CD4-positive, alpha-beta T cell treated with Interleukin-12 subunit alpha and Interleukin-12 subunit beta, for 1 hour (primary cell): ENCODE results near the gene ABCC12.

ENCODE experiments used
- DNase-seq: peaks from one replicate; pipeline ENCODE4 v3.0.0-alpha.2; 2020

The ABCC12 gene

DNA sequence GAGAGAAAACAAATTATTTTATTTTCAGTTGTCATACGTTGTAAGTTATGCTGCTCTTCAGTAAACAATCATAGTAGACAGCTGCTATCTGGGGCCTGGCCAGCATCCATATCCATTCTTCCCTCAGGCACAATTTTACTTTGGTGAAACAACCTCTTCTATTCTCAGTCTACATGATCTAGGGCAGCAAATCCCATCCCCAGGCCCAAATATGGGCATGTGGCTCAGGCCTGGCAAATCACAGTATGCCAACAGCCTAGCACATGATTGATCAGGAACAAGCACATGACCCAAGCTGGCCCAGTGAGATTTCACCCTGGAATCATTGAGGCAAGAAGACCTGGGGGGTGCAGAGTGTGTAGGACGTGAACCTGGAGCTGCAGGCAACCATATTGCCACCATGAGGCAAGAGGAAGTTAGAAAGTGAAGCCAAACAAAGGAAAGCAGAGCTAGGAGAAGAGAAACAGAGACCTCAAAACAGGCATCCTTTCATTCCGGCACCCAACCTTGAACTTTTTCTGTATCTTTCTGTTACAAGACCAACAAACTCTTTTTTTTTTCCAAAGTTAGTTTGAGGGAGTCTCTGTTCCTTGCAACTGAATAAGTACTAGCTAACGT, 10.3 kb upstream of the ABCC12 start:
- DNase-seq, result no peak

DNA sequence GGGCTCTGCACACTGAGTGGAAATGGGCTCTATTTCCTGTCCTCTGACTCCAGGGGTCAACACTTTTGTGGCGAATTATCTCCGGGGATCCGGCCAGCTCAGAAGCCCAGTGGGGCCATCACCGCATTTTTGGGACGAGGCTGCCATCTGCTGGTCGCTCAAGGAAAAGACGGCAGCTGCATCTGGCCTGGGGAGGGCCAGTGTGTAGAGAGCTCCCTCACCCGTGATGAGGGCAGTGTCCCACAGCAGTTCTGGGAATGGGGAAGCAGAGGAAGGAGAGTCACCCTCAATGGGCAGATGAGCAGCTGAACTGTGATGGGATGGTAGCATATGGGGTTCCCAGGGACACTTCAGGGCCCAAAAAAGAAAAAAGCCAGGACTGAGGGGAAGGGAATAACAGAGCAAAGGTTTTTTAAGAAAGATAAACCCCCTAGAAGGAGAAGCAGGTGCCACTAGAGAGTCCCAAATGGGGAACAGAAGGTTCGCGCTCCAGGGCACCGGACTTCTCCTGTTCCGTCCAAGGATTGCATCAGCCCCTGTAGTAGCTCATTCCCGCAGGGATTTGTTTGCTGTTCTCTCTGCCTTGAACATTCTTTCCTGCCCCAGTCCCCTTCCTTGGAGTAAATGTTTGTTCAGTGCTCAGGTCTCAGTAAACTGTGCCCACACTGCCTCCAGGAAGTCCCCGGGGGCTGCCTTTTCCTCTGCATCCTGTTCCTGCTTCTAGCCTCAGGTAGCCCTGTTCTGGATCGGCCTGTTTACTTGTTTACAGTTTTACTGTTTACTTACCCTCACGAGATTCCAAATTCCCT, 9.3 kb upstream of the ABCC12 start:
- peak; percentile 61 for DNase-seq

DNA sequence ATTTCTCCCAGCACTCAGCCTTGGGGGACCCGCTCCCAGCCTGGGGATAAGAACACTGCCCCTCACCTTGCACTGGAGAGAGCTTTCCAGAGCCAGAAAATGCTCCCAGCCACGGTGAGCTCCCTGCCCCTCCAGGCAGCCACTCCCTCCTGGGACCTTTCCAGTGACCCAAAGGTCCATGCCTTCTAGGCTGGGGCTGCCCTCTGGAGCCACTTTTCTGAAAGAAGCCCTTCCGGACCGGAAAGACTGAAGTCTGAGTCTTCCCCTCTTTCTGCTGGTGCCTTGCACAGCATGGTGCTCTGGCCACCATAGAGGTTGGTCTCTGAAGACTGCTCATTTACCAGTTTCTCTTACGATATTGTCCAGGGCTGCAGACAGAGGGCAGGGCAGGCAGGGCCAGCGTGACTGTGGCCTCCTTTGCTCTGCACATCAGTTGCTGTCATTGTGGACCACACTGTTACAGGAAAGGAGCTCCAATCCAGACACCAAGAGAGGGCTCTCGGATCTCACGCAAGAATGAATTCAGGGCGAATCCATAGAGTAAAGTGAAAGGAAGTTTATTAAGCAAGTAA, 7.1 kb upstream of the ABCC12 start:
- no peak for DNase-seq

DNA sequence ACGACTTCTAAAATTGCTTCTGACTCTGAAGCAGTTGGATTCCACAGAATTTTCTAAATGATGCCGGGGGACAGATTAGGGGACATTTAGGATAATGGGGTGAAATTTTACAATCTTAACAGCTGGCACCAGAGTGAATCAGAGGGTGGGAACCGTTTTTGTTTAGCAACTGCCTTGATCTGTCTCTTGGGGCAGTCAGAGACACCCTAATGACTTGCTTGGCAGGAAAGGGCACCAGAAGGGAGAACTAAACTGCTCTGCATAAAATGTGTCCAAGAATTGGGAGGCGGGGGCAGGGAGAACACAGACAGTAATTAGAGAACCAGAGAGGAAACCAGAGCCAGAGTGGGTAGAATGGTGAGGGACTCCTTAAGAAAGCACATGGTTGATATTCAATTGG, 6.1 kb upstream of the ABCC12 start:
- no peak for DNase-seq

DNA sequence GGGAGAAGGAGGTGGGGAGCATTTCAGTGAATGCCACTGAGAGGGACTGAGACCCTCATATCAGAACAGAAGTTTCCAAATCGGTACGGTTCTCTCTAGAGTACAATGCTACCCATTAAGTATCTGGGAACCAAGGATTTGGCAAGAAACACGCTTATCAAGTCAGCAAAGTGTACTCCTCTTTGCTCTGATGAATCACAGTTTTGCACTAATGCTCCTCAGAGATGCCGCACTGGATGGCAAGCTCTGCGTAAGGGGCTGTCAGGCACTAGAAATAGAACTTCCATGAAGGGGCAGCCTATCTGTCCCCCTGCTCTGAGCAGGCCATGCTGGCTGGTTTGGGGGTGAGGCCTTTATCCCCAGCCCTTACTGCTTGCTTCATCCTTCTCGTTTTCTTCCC, 4.8 kb upstream of the ABCC12 start:
- DNase-seq, result no peak

DNA sequence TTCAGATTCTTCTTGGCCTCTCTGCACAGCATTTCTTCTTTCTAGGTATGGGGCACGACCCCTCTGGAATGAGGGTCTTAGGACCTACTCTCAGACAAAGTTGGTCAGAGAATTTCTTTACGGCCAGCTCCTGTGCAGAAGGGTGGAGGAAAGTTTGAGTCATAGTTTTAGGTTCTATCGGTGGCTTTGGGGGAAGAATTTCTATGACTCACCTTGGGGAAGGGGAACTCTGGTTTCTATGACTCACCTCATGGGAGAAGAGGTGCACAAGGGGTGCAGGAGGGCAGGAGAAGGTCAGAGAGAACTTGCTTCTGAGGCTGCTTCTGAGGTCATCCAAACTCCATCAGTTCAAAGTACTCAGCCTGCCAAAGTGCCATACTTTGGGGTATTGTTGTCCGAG, 2.5 kb upstream of the ABCC12 start:
- DNase-seq, result no peak

DNA sequence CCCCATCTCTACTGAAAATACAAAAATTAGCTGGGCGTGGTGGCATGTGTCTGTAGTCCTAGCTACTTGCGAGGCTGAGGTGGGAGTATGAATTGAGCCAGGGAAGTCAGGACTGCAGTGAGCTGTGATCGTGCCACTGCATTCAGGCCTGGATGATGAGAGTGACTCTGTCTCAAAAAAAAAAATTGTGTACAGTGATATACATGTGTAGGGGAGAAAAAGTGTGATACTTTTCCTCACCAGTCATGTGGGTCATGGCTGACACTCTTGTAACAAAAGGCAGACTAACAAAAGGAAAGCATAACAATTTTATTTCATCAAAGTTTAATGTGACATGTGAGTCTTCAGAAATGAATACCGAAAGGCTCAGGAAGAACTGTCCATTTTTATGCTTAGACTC, 2.0 kb upstream of the ABCC12 start:
- DNase-seq, result no peak

DNA sequence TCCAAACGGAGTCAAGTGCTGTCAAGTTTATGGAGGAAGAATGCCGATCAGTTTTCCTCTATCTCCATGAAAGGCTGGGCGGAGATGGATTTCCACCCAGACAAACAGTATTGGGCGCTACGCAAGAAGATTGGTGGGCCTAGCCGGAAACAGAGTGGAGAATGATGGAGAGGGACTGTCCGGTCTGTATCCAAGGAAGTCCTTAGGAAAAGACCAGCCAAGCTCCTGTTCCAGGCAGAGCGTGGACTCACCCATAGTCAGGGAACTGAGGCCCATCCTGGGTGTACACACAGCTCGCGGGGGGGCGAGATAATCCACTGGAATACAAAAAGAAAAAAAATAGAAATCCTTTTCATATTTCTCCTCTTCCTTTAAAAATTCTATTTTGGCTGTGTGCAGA, 1.5 kb upstream of the ABCC12 start:
- no peak for DNase-seq

DNA sequence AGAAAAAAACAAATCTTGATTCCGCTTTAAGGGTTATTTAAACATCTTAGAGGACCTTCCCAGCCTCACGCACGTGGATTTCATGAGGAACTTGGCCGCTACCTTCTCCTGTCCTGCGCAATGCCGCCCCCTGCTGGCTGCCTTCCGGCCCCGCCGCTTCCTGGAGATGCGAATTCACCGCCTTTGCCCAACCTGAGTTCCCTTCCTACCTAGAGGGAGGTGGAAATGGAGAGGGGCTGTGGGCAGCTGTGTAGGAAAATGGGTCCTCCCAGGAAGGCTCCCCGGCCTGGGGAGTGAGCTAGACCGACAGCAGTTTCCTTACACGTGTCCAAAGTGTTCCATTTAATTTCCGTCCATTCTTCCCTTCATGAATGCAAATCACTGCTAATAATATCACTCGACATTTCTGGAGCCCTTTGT, 1.0 kb upstream of the ABCC12 start:
- peak; percentile 74 for DNase-seq

DNA sequence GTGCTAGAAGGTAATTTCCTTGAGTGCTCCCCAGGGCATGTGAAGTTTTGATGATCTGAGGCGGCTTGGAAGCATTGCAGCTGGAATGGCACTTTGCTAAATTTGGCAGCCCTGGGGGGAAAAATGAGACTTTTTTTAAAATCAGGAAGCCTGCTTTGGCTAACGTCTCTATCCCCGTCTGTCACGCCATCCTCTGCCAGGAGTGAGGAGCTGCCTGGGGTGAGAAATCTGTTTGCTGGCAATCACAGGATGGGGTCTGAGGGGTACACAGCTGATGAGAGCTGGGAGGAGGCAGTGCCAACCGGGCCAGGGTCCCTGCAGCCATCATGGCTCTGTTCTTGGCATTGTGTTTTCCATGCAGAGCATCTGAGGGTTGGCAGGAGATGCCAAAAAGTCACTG, 2.0 kb downstream of the ABCC12 start:
- DNase-seq, result no peak

DNA sequence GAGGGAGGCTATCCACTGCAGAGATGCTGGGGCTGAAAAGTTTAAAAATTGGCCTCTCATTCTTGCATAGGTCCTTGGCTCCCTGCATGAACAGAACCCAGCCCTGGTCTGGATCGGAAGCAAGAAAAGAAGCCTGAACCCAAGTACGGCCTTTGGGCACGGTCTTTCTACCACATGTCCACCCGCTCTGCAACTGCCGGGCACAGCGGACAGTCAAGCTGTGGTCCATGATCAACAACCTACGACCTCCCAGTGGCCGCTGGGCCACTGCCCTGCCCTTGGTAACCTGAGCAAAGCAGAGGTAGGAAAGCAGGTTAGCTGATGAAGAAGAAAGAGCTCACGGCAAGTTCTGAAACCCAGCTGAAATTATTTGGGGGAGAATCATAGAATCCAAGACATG, 3.6 kb downstream of the ABCC12 start:
- no peak for DNase-seq

DNA sequence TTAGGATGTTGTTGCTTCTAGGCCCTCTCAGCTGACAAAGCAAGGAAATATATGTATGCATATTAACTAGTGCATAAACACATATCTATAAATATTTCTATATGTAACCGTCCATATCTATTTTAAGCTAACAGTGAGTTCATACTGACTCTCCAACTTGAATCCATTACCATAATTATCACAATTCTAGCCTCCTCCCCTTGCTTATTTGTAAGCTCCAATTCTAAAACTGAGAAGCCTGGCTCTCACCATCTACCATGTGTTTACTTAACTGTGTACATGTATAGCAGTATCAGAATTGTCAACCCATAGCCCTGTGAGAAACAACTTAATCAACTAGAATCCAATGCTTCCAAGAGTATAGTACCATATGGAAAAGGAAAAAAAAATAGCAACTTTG, 5.1 kb downstream of the ABCC12 start:
- DNase-seq, result no peak

DNA sequence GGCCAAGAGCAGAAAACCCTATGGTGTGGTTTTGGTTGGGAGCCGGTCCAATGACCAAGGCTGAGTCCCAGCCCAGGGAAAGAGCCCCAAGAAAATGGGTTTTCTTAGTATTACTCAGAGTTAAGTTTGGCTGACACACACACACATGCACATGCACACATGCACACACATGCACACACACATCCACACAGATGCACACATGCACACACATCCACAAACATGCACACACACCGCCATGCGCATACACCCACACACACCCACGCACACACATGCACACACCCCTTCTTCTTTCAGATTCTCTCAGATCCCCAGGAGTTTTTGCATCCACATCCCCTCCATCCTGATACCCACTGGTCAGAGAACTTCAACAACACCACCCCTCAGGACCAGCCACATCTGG, 9.1 kb downstream of the ABCC12 start:
- DNase-seq, result no peak

DNA sequence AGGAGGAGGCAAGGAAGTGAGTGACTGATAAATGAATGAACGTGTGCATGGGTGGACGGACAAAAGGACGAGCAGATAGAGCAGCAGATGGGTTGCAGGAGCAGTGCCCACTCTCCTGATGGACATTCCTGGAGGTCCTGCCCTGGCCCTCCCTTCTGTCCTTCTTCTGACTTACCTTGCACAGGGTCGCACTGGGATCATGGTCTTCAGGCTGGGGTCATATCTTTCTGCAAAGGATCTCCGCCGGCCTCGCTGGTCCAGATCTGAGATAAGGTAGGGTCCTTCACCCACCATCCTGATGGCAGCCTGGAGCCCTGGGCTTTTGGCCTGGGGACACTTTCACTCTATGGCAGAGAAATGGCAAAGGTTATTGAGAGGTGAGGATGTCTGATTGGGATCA, 9.7 kb downstream of the ABCC12 start:
- no peak for DNase-seq

DNA sequence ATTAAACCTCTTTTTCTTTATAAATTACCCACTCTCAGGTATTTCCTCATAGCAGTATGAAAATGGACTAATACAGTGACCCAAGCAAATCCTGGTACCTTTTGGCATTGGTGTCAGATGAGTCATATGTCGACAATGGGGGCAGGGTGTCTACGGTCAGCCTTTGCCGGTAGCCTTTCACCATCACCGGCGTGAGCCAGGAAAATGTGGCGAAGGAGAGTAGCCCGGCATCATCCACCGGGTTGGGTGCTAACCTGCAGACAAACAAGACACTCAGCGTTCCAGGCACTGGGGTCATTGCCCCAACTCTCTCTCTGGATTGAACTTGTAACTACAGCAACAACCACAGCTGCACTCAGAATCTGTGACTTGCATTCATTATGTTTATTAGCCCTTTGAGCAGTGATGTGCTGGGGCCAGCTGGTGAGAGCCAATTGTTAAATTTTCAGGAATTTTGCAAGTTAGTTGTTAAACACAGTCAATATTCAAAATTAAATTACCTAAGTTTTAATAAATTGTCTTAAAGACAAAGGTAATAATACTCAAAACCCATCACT, 11.9 kb downstream of the ABCC12 start:
- DNase-seq, result no peak

DNA sequence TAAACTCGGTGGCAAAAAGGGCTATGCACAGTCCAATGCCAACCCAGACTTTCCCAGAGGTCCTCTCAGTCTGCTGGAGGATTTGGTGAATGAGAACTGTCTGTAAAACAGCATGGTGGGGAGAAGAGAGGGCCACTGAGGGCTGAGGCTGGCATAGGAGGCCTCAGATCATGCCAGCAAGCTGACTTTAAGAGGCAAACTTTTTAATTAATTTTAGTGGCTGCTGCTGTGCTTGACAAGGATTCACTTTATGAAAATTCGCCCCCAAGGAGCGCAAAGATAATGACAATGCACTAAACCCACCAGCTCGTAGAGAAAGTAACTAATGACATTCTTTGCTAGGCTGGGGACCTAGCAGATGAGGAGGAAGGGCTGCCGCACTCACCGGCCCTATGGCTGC, 15.0 kb downstream of the ABCC12 start:
- DNase-seq, result no peak

DNA sequence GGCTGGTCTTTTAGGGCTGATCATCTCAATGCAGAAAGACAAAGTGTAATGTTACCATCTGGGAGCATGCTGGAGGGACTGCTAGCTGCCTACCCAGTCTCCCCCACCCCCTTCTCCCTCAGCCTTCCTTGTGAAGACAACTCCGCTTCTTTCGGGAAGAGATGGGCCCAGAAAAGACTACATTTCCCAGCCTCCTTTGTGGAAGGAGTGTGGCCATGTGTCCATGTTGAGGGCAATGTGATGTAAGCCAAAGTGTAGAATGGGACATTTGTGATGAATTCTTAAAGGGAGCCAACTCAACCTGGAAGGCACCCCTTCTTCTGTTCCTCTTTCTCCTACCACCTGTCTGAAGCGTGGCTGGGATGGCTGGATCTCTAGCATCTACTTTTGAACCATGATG, 16.3 kb downstream of the ABCC12 start:
- no peak for DNase-seq

DNA sequence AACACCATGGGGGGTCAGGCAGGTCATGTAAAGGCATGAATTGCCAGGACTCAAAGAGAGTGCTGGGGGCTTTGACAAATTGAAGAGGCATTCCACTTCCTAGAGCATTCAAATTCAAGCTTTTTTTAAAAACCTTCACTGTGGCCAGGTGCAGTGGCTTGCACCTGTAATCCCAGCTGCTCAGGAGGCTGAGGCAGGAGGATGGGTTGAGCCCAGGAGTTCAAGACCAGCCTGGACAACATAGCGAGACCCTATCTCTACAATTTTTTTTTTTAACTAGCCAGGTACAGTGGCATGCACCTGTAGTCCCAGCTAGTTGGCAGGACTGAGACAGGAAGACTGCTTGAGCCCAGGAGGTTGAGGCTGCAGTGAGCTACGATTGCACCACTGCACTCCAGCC, 17.2 kb downstream of the ABCC12 start:
- DNase-seq, result no peak

DNA sequence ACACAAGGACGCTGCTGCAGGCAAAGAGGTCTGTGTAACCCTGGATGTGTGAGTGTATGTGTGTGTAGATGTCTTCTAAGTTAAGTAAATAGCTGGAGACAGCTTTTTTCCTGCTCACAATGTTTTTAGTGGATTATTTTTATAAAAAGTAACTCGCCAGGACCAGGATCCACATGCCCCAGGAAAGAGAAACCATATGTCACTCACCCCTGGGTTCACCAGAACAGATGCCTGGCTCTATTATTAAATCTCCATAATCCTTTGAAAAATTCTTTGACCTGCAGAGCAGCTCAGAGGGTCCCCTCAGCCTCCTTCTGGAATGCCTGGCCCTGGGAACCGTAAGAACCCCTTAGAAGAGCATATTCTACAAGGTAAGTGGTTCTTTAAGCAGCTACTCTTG, 18.0 kb downstream of the ABCC12 start:
- no peak for DNase-seq

DNA sequence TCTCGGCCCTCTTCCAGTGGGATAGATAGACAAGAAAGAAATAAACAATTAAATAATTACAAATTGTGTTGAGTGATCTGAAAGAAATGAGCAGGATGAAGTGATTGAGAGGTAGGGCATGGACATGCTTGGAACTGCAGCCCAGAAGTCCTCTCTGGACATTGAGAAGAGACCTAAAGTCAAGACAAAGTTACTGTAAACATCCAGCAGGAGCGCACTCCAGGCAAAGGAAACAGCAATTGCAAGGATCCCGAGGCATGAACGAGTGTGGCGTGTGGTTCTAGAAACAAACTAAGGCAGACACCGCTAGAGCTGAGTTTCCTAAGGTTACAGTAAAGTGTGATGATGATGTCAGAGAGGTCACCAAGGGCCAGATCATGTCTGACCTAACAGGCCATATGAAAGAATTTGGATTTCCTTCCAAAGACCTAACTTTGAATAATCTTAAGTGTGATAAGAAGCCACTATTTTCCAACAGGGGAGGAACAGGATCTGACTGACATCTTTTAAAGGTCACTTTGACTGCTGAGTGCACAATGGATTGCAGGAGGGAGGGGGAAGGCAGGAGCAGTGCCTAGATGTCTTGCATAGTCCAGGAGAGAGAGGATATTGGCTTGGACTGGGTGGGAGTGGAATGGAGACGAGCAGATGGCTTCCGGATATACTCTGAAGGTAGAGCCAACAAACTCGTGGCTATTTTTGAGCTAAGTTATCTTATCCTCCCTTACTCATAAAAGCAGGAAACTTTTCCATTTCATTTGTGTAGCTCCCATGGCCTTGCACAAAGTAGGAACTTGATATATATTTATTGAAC, 19.0 kb downstream of the ABCC12 start:
- DNase-seq, result no peak

DNA sequence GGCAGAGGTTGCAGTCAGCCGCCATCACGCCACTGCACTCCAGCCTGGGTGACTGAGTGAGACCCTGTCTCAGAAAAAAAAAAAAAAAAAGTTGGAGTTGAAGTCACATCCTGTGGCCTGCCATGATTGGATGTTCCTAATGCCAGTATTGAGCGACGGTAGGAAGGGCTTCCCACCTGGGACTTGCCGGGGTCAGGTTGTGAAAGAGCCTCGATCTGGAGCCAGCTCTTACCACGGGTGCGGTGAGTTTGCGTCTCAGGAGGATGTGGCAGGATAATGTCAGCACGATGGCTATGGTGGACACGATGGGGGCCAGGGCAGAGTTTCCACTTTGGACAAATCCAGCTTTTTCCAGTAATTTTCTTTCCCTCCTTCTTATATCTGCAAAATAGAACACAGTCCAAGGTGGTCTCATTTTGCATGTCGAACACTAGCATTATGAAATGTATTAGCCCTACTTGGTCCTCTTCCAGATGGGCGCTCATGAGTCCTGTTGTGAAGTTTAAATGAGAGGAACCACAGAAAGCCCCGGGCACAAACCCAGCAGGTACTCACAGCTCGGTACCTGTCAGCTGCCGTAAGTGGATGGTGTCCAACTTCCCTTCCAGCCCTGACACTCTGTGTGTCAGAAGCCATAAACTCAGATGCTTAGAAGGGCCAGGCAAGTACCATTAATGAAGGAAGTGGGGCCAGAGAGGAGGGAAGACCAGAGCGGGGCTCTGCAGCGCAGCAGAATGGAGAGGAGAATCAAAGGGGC, 22.2 kb downstream of the ABCC12 start:
- no peak for DNase-seq

DNA sequence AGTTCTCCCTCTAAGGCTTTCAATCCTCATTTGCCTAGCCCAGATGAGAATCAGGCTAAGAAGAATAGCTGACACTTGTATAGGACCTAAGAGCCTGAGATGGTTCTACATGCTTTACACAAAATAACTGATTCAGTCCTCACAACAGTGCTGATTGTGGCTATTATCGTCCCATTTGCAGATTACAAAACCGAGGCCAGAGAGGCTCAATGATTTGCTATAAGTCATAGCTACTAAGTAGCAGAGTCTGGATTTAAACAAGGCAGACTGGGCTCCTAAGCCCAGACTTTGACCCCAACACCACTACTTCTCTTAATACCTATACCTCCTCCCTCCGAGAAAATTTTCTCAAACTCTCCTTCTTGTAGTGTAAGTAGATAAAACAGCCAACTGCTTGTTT, 23.1 kb downstream of the ABCC12 start:
- DNase-seq, result no peak
